ENCODE results near the gene LPP. TPM values are rescaled to one million over a fixed set of nuclear protein-coding genes. Genes with fewer than 3 reads are reported as not detected.
"Not testable (repeated sequence)": the region's sequence is repeated elsewhere in the genome, so short reads cannot be mapped to it uniquely, and the experiment has no call there.

LPP gene
- total RNA-seq, 2 donors from 2014 or later, result 170 to 246 TPM

GRCh38 chr3:188608401-188608800 is 454.4 kb downstream of the LPP start:
- Histone ChIP-seq H3K27ac (no peak overlapping the region), H3K4me3 (no peak overlapping the region), H3K9ac (ENCODE audit: low read depth in 2 of 2, low read length in 2 of 2) (no peak overlapping the region), H3K36me3 (peaks cover 12% of the 10 kb centered on the region), H3K4me1 (no peaks in the 10 kb centered on the region), H3K9me3 (no peaks in the 10 kb centered on the region), H3K27me3 (no peaks in the 10 kb centered on the region)
- no peak for DNase-seq
- intact Hi-C loops (cut with DNase I), result no loop called here
- no peak for TF ChIP-seq CTCF (IDR thresholded peaks at IDR 0.05)

DNA sequence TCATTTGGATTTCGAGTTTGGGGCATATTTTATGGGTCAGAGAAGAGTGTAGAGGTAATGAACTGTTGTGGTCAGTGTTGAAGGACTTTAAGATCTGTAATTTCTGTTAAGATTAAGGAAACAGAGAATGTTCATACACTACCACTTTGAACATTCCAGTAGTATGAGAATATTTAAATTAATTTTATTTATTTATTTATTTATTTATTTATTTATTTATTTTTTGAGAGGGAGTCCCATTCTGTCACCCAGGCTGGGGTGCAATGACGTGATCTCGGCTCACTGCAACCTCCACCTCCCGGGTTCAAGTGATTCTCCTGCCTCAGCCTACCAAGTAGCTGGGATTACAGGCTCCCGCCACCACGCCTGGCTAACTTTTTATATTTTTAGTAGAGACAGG is 459.8 kb downstream of the LPP start:
- H3K4me1 ChIP-seq; DNase-seq; H3K27me3 ChIP-seq; H3K9me3 ChIP-seq; intact Hi-C loops (cut with DNase I); H3K4me3 ChIP-seq; H3K27ac ChIP-seq; H3K9ac ChIP-seq (ENCODE audit: low read depth in 2 of 2, low read length in 2 of 2): not testable (repeated sequence)
- H3K36me3 ChIP-seq, result peaks cover 12% of the 10 kb centered on the region

- DNase-seq, result no peak
- no peaks in the 10 kb centered on the region for H3K27me3 ChIP-seq
- no peaks in the 10 kb centered on the region for H3K4me1 ChIP-seq
- no peaks in the 10 kb centered on the region for H3K36me3 ChIP-seq
- H3K9ac ChIP-seq (ENCODE audit: low read depth in 2 of 2, low read length in 2 of 2), result no peak overlapping the region
- H3K9me3 ChIP-seq, result no peaks in the 10 kb centered on the region
- TF ChIP-seq CTCF (IDR thresholded peaks at IDR 0.05), result no peak
- intact Hi-C loops (cut with DNase I), result no loop called here
- no peak overlapping the region for H3K27ac ChIP-seq
- H3K4me3 ChIP-seq, result no peak overlapping the region
These were observed 463.3 kb downstream of the LPP start for GRCh38 chr3:188617270-188617669.

DNA sequence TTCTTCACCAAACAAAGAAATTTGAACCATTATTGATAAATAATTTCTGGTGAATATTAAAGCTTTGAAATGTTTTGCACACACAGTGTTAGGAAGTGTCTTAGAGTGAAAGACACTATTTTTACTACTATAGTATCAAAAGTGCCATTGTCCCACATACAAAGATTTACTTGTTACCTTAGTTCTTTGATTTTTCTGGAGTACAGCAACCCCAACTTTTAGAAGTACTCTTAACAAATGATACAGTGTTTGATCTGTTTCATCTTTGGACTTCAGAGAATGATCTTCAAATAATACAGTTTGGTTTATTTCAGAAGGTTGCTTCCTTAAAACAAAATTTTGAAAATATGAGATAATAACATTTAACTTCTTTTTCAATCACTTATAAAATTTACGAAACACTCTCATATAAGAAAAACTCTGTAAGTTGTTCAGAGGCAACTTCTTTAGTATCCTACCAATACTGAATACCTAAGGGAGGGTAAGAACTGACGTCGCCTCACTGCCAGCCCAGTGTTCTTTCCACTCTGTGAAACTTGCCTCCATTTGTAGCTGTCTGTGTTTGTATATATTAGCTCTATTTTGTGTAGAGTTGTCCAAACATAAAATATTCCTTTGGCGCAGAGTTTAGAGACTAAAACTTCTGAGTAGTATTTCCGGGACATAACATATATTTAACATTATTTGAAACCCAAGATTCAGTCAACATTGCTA is 464.2 kb downstream of the LPP start:
- DNase-seq, result no peak
- Histone ChIP-seq H3K4me3 (no peak overlapping the region), H3K9ac (ENCODE audit: low read depth in 2 of 2, low read length in 2 of 2) (no peak overlapping the region), H3K36me3 (no peaks in the 10 kb centered on the region), H3K27ac (no peak overlapping the region), H3K27me3 (no peaks in the 10 kb centered on the region), H3K4me1 (no peaks in the 10 kb centered on the region), H3K9me3 (no peaks in the 10 kb centered on the region)
- intact Hi-C loops (cut with DNase I), result no loop called here
- TF ChIP-seq CTCF (IDR thresholded peaks at IDR 0.05), result no peak

DNA sequence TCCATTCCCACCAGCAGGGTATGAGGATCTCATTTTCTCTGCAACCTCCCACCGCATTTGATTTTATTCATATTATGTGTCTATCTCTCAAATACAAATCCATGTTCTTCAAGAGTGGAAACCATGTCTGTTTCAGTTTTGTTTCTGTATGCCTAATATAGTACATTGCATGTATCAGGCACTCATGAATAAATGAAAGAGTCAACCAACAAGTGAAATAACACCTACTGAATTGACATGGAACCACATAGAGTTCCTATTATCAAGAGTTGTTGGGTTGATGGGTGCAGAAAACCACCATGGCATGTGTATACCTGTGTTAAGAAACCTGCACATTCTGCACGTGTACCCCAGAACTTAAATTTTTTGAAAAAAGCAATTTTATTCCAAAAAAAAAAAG is 466.8 kb downstream of the LPP start:
- Histone ChIP-seq H3K9ac (ENCODE audit: low read depth in 2 of 2, low read length in 2 of 2) (no peak overlapping the region), H3K4me1 (no peaks in the 10 kb centered on the region), H3K27me3 (no peaks in the 10 kb centered on the region), H3K27ac (no peak overlapping the region), H3K9me3 (no peaks in the 10 kb centered on the region), H3K4me3 (no peak overlapping the region), H3K36me3 (no peaks in the 10 kb centered on the region)
- intact Hi-C loops (cut with DNase I), result no loop called here
- DNase-seq, result no peak
- TF ChIP-seq CTCF (IDR thresholded peaks at IDR 0.05), result no peak

GRCh38 chr3:188624384-188624783 is 470.4 kb downstream of the LPP start:
- Histone ChIP-seq H3K9me3 (no peaks in the 10 kb centered on the region), H3K9ac (ENCODE audit: low read depth in 2 of 2, low read length in 2 of 2) (no peak overlapping the region), H3K27me3 (no peaks in the 10 kb centered on the region), H3K4me1 (no peaks in the 10 kb centered on the region), H3K27ac (no peak overlapping the region), H3K4me3 (no peak overlapping the region), H3K36me3 (no peaks in the 10 kb centered on the region)
- no peak for TF ChIP-seq CTCF (IDR thresholded peaks at IDR 0.05)
- peak; percentile 25 for DNase-seq
- intact Hi-C loops (cut with DNase I), result no loop called here

Data from colonic mucosa (tissue), 4 donors.